ENCODE measurements around the gene TUBB4B.
"Not testable (repeated sequence)": the region's sequence is repeated elsewhere in the genome, so short reads cannot be mapped to it uniquely, and the experiment has no call there.

The TUBB4B gene

GRCh38 chr9:137234055-137234697 is 6.9 kb upstream of the TUBB4B start:
- H3K4me3 ChIP-seq: no peak overlapping the region

DNA sequence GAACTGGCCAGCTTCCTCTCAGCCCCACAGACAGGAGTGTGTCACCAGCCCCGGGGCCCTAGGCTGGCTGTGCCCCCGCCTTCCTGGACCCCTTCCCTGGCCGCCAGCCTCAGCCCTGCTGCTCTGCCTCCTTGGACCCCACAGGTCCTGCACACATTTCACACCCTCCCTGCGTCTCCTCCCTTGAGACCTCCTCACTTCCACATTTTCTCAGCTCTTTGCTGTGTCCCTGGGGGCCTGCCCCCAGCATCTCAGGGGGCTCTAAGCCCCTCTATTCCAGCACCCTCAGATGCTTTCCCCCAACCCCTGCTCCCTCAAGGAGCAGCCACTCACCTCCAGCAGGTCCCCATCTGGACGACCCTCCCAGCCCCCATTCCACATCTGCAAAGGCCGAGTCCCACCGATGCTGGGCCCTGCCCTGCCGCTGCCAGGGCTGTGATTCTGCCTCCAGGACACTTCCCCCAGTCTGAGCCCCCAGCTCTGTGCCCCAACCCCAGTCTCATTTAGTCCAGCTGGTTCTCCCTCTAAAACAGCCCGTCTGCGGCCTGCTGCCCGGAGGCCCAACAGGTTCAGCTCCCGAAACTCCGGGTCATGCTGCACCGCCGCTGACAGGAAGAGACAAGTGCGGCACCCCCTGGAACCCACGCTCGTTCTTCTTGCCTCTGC is 6.2 kb upstream of the TUBB4B start:
- no peak overlapping the region for H3K4me3 ChIP-seq
- no peak overlapping the region for H3K27ac ChIP-seq

More at GRCh38 chr9:137234055-137234697, 6.9 kb upstream of the TUBB4B start:
- H3K27ac ChIP-seq: no peak overlapping the region

DNA sequence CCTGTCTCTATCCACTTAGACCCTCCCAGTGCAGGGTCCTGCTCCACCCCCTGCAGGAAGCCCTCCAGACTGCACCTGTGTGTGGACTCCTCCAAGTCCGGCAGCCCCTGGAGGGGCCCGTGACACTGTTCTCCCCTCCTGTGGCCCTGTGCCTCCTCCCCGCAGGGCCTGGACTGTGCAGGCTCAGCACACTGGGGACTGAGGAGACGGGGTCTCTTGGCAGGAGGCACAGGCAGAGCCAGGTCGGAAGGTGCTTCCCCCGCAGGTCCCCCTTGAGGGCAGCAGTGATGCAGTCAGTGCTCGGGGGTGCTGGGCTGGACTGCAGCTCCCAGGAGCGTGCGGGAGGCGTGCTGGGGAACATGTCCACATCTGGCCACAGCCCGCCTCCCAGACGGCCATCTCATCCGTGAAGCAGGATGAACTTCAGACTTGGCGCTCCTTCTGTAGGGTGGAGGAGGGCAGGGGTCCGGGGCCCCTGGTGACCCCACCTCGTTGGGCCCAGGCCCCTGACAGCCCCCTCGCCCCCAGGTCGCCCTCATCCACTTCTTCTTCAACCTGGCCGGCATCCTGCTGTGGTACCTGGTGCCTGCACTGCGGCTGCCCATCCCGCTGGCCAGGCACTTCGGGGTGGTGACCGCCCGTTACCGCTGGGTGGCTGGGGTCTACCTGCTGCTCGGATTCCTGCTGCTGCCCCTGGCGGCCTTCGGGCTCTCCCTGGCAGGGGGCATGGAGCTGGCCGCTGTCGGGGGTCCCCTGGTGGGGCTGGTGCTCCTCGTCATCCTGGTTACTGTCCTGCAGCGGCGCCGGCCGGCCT is 5.5 kb upstream of the TUBB4B start:
- Histone ChIP-seq H3K27ac (no peak overlapping the region), H3K4me3 (no peak overlapping the region)

- H3K4me3 ChIP-seq: peak overlapping the region in 1 of 7 experiments; percentile 0
- peak overlapping the region in 1 of 21 experiments; percentile 14 for H3K27ac ChIP-seq
Measured at GRCh38 chr9:137236238-137236935, 4.7 kb upstream of the TUBB4B start.

- peak overlapping the region in 3 of 21 experiments; percentile 2 to 45 (median 14) for H3K27ac ChIP-seq
- peak overlapping the region in 1 of 7 experiments; percentile 0 for H3K4me3 ChIP-seq
Measured at GRCh38 chr9:137236936-137237421, 4.1 kb upstream of the TUBB4B start.

DNA sequence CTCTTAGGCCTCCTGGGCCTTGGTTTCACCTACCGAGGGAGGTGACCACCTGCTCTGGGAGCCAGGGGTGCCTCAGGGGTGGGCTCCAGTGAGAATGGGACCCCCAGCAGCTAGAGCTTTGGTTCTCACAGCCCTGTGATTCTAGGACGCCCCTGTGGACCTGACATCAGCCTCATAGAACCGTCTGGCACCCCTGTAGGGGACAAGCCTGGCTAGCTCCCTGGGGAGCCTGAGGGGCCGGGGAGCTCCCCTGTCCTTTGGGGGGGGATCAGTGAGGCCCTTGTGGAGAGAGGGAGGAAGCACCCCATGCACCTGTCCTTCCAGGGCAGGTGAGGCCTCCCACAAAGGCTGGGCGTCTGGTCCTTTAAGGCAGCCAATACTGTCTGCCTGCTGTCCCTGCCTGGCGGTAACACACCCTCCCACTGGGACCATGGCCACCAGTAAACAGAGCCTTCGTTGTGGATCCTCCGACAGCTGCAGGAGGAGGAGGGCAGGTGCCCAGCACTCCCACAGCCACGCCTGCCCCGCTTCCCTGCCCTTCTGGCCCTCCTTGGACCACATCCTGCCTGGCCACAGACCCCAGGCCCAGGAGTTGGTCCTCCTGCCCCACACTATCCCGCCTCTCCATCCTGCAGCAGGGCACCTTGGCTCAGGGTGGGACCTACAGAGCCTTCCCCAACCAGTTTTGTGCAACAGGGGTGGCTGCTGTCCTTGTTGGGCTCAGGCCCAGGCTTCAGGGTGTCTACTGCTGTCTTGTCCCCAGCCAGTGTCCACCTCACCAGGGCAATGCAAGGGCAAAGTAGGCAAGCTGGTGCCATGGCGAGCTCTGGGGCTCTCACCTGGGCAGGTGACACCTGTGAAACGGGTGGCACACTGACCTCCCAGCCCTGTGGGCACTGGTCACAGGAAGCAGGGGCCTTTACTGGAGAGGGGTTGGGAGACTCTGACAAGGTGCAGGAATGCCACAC is 3.0 kb upstream of the TUBB4B start:
- no peak overlapping the region for H3K4me3 ChIP-seq
- H3K27ac ChIP-seq: peak overlapping the region in 10 of 21 experiments; percentile 2 to 49 (median 32)

GRCh38 chr9:137239541-137240200 is 1.4 kb upstream of the TUBB4B start:
- Histone ChIP-seq H3K27ac (peak overlapping the region; percentile 94 to 99 (median 96)), H3K4me3 (peak overlapping the region; percentile 58 to 90 (median 79))

- peak overlapping the region; percentile 58 to 90 (median 79) for H3K4me3 ChIP-seq
Measured at GRCh38 chr9:137240318-137240840, 708 bp upstream of the TUBB4B start.

GRCh38 chr9:137241490-137242268 is 592 bp downstream of the TUBB4B start:
- peak overlapping the region; percentile 82 to 98 (median 93) for H3K27ac ChIP-seq
- H3K4me3 ChIP-seq: peak overlapping the region; percentile 83 to 92 (median 88)

More at GRCh38 chr9:137240318-137240840, 708 bp upstream of the TUBB4B start:
- H3K27ac ChIP-seq: peak overlapping the region; percentile 94 to 99 (median 96)

- Histone ChIP-seq H3K4me3 (peak overlapping the region; percentile 83 to 92 (median 88)), H3K27ac (peak overlapping the region; percentile 73 to 98 (median 93))
Measured at GRCh38 chr9:137242269-137243203, 1.4 kb downstream of the TUBB4B start.

GRCh38 chr9:137243266-137243625 is 2.2 kb downstream of the TUBB4B start:
- not testable (repeated sequence) for H3K4me3 ChIP-seq, H3K27ac ChIP-seq

DNA sequence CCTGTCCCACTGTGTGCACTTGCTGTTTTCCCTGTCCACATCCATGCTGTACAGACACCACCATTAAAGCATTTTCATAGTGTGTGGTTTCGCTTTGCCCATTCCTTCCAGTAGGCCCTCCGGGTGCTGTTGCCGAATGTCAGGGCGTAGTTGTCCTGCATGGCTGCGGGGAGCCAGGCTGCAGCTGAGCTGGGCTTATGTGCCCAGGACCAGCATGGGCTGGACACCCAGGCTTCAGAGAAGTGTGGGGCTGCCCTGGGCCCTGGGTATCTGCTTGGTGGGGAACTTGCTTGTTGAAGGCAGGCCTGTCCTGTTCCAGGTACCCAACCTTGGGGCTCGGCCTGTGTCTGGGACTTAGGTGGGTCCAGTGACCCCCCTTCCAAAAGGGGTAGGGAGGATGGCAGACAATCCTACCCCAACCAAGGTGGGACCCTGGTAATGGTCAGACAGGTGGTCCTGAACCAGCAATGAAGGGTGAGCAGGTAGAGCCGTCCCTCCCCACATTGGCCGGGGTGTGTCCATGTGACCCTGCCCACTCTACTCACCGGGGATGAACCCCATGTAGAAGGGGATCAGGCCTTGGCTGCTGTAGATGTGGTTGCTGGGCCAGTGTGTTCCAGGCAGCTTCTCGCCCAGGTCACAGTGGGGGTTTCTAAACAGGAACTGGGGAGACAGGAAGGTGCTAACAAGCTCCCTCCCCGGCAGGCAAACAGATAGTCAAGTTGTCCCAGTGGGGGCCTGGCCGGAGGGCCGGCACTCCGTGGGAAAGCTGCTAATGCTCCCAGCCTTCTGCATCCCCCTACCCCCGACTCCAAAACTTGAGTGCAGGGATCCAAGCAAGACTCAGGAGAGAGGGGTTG is 2.8 kb downstream of the TUBB4B start:
- Histone ChIP-seq H3K27ac (peak overlapping the region in 1 of 21 experiments; percentile 2), H3K4me3 (no peak overlapping the region)

DNA sequence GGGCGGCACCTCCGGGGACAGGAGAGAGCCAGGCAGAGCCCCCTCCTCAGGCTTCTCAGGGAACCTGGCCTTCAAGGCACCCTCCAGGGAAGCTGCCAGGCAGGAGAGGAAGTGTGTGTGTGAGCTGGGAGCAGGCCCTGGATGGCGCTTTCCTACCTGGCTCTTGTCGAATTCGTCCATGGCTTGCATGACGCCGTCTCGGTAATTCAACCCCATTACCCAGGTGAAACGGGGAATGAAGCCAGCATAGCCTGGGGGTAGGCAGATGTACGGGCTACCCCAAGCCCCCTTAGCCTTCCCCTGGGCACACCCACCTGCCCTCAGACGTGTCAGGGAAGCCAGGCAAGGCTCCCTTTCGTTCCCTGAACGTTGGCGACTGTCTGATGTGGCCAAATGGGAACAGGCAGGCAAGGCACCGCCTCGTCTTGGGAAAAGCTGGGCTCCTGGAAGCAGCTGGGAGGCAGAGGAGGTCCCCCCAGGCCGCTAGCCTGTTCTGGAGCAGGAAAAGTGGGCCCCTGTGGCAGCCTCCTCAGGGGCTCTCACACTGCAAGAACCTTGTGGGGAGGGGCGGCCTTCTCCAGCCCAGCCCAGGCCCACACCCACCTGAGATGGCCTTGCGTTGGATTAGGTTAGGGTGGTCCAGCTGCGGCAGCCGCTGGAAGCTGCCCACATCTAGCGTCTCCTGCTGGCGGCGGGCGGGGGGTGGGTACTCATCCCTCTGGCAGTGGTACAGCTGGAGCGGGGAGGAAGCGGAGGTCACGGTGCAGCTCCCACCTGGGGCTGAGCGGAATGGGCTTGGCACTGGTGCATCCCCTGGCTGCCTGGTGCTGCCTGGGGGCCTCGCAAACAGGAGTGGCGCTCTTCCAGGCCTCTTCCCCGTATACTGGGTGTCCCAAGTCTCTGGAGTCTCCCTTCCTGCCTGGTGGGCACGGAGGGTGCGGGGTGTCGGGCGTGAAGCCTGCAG is 3.7 kb downstream of the TUBB4B start:
- Histone ChIP-seq H3K27ac (peak overlapping the region in 1 of 21 experiments; percentile 2), H3K4me3 (no peak overlapping the region)

Measured in skin epidermis (tissue), 12 donors.